HG02571 (cell line): ENCODE data around the gene MAP3K5.
"Not testable (repeated sequence)": the region's sequence is repeated elsewhere in the genome, so short reads cannot be mapped to it uniquely, and the experiment has no call there.

Experiments
- ATAC-seq: cut with Tn5 transposase; IDR thresholded peaks from one replicate; pipeline ENCODE4 v1.9.1; 2021; ENCODE audit warnings: mild to moderate bottlenecking, moderate library complexity; ENCODE audit not compliant: unreplicated experiment

MAP3K5 gene

DNA sequence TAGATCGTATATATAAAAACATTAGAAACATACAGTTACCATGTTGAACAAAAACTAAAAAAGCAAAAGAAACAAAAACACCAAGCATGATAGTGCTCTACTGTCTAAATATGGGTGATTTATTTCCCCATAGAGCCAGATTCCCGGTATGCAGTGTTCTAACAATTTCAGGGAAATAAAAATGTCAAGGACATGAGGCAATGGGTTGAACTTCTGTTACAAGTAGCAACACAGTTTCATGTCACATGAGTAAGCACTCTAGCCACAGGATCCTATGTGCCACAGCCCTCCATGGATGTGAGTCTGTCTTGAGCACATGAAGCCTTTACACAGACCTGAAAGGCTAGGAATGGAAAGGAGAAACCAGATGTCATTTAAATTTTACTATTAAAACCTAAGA is 96.0 kb downstream of the MAP3K5 start:
- no peak for ATAC-seq

DNA sequence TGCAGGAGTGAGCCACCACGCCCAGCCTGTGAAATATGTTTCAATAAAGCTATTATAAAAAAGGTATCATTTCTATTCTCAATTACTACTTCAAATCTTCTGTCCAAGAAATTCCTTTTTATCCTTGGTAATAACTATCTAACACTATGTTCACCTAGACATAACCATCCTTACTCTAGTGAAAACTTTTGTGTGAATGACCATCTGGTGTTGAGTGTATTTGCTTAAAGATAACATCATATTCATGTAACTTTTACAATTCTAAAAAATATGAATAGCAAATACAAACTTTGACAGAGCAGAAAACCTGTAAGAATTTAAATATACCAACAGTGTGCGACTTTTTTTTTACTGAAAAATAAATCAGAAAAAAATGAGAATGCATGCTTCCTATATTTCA is 96.9 kb downstream of the MAP3K5 start:
- ATAC-seq, result no peak

GRCh38 chr6:136693090-136693489 is 99.2 kb downstream of the MAP3K5 start:
- ATAC-seq, result no peak

GRCh38 chr6:136687894-136688293 is 104.4 kb downstream of the MAP3K5 start:
- ATAC-seq, result not testable (repeated sequence)

- ATAC-seq, result no peak
Observed at GRCh38 chr6:136685540-136686108, 106.7 kb downstream of the MAP3K5 start.

DNA sequence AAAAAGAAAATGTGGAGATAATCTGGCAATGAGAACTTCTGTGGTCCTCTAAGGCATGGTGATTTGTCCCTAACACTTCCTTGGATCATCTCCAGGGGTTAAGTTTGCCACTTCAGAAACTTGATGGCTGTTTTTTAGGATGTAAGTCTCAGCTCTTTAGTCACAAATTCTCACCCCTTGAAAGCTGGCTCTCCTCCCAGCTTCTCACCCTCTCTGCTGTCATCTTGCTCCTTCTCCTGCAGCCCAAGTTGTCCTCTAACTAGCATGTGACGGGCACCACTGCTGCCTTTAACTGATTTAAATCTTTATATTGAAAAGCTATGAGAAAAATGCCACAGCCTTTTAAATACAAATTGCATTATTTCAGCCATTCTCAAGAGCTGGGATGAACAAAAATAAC is 107.8 kb downstream of the MAP3K5 start:
- ATAC-seq, result no peak

DNA sequence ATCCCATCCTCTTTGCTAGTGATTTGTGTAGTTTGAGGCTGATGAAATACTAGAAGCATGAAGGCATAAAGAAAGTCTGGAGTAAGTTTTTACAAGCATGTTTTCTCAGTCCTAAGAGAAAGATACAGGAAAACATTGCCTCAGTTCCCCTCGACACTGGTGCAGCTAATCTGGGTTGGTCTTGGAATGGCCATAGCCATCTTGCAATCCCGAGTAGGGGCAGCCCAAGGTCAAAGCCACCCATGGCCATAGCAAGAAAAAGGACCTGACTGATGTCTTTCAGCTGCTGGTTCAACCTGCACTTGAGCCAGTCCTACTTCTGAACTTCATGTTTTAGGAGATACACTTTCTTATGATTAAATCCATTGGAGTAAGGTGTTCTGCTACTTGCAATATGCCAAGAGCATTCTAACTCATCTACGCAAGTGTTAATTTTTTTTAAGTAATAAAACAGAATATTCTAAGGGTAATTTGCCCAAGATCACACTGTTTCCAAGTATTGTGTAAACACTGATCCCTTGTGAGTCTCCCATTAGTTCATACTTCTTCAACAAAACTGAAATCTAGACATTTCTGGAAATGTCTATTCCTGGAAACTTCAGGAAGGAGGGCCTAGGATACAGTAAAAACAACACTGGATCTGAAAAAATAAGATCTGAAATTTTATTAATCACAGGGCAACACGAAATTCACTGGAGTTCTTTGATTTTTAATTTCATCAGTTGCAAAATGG is 108.9 kb downstream of the MAP3K5 start:
- no peak for ATAC-seq

GRCh38 chr6:136682292-136682691 is 110.0 kb downstream of the MAP3K5 start:
- no peak for ATAC-seq

- no peak for ATAC-seq
Observed at GRCh38 chr6:136677822-136678221, 114.5 kb downstream of the MAP3K5 start.

- no peak for ATAC-seq
Observed at GRCh38 chr6:136677344-136677743, 114.9 kb downstream of the MAP3K5 start.

GRCh38 chr6:136676075-136676474 is 116.2 kb downstream of the MAP3K5 start:
- no peak for ATAC-seq

DNA sequence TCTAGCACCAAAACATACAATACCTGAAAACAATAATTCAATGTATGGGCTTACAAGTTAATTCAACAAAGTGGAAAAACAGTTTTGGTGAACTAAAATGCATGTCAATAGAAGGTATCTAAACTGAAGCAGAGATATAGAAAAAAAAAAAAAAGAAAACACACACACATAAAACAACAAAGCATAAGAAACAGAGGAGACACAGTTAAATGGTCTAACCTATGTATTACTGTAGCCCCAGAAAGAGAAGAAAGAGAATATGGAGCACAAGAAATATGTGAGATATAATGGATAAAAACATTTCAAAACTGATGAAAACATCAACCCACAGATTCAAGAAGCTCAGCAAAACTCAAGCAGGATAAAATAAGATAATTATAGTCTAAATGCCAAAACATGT is 118.7 kb downstream of the MAP3K5 start:
- ATAC-seq, result no peak

- ATAC-seq, result no peak
Observed at GRCh38 chr6:136672144-136672543, 120.1 kb downstream of the MAP3K5 start.

- no peak for ATAC-seq
Observed at GRCh38 chr6:136669299-136669699, 123.0 kb downstream of the MAP3K5 start.

DNA sequence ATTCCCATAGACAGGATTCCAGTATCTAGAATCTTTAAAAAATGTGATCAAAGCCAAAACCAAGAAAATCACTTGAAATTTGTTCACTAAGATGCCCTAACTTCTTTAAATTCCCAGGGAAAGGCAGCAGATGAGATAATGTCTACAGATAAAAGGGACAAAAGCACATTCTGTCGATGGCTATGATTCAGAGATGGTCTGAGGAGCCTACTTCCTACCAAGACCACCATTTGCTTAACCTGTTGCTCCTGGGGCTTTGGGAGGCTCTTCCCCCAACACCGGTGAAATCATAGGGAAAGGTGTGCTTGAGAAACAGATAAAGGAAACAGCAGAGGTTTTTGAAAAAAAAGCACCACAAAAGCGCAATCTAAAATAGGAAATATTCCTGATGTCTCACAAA is 123.7 kb downstream of the MAP3K5 start:
- no peak for ATAC-seq

DNA sequence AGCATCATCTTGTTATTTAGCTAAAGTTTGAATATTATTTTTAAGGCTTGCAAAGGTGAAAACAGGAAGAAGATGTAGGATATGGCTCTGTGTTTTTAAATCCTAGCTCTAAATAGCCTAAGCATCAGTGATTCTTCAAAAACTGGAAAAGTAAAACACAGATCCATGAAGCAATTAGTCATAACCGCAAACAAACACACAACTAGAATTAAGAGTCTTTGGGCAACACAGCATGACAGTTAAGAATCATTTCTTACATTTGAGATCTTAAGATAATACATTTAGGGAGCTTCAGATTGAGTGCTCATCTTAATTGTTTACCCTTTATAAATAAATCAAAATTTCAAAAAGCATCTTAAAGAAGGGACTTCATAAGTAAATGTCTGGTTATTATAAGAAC is 126.2 kb downstream of the MAP3K5 start:
- no peak for ATAC-seq

GRCh38 chr6:136662347-136663237 is 129.7 kb downstream of the MAP3K5 start:
- no peak for ATAC-seq

DNA sequence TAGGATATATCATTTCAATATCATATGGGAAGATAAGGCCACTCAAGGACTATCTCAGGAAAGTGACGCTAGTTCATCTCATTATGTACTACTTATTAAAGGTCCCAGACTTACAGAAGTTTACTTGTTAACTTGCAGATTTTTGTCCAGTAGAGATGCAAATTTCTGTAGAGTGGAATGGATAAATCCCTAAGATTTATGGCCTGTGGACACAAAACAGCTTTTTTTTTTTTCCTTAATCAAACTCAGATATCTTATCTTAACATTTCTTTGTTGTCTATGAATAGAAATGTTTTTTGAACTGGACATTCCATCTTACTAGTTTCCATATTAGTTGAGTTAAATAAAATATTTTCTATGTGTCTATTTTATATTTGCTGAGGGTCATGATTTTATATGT is 131.6 kb downstream of the MAP3K5 start:
- ATAC-seq, result no peak

- ATAC-seq, result no peak
Observed at GRCh38 chr6:136659991-136660499, 132.2 kb downstream of the MAP3K5 start.

DNA sequence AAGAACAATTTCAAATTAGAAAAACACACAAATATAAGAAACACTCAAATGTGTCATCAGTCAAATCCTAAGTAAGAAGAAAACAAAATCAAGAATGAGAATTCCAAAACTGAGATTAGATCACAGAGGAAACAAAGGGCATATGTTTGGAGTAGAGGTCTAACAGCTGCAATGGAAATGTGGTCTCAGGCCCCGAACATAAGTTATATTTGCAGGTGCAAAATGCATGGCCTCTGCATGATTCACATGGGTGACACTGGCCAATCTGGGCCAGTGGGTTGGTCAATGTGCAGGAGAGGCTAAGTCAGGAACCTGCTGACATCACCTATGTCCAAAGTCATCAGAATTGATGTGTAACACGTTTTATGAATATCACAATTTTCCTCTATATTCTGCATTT is 133.6 kb downstream of the MAP3K5 start:
- no peak for ATAC-seq

- no peak for ATAC-seq
Observed at GRCh38 chr6:136657666-136658065, 134.6 kb downstream of the MAP3K5 start.

DNA sequence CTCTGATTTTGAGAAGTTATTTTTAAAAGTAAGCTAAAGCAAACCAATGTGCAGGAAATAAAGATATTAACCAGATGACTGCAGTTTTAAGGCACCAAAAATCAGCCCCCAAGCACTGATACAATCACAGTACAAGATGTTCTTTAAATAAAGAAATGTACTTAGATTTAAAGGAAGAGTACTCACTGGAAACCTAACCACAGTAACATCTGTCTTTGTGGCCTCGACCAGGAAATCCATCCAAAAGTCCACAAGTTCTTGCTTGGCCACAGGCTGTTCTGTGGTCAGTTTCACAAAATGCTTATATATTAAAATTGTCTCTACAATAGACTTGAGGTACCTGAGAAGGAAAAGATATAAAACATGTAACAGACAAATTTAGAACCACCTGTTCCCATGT is 136.2 kb downstream of the MAP3K5 start:
- no peak for ATAC-seq
